K562 (cell line): Measurements from ENCODE around the gene CTSL.

ENCODE experiments used
- NCOA1 ChIP-seq: fragments of 450-650 bp; IDR thresholded peaks from 2 replicates; pipeline ENCODE4 v1.6.1; 2016; ENCODE audit warnings: low read depth
- ZZZ3 ChIP-seq: fragments of 450-650 bp; IDR thresholded peaks from 2 replicates; pipeline ENCODE4 v1.6.1; 2016; ENCODE audit warnings: antibody characterized with exemption, mild to moderate bottlenecking, moderate library complexity
- TF ChIP-seq, protein P1 (sequence below): sonication (generic); formaldehyde crosslinking; IDR thresholded peaks from 2 replicates; pipeline ENCODE4 v1.8.1; 2023; ENCODE audit warnings: missing genetic modification reagents, mild to moderate bottlenecking, borderline replicate concordance
- TF ChIP-seq, protein P2 (sequence below): fragments of 250-450 bp; sonication (Bioruptor Pico); IDR thresholded peaks from 2 replicates; pipeline ENCODE4 v1.5.0; 2020; ENCODE audit warnings: mild to moderate bottlenecking, borderline replicate concordance
- TF ChIP-seq, protein P3 (sequence below): sonication (generic); formaldehyde crosslinking; IDR thresholded peaks from 2 replicates; pipeline ENCODE4 v1.8.0; 2022; ENCODE audit warnings: missing genetic modification reagents, mild to moderate bottlenecking, borderline replicate concordance

DNA sequence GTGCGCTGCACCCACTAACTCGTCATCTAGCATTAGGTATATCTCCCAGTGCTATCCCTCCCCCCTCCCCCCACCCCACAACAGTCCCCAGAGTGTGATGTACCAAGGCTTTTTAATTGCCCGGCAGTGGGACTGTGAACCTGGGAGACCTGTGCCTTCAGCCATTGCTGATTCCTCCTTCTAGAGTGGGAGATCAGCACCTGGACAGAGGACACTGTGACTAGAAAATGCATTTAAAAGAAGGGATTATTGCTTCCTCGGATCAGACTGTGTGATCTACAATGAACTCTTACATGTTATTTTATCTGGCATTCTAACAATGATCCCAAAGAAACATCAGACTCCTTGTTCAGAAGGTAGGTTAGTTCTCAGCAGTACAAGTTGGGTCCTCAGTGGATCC, 25.9 kb downstream of the CTSL start:
- TF ChIP-seq, protein P1, sequence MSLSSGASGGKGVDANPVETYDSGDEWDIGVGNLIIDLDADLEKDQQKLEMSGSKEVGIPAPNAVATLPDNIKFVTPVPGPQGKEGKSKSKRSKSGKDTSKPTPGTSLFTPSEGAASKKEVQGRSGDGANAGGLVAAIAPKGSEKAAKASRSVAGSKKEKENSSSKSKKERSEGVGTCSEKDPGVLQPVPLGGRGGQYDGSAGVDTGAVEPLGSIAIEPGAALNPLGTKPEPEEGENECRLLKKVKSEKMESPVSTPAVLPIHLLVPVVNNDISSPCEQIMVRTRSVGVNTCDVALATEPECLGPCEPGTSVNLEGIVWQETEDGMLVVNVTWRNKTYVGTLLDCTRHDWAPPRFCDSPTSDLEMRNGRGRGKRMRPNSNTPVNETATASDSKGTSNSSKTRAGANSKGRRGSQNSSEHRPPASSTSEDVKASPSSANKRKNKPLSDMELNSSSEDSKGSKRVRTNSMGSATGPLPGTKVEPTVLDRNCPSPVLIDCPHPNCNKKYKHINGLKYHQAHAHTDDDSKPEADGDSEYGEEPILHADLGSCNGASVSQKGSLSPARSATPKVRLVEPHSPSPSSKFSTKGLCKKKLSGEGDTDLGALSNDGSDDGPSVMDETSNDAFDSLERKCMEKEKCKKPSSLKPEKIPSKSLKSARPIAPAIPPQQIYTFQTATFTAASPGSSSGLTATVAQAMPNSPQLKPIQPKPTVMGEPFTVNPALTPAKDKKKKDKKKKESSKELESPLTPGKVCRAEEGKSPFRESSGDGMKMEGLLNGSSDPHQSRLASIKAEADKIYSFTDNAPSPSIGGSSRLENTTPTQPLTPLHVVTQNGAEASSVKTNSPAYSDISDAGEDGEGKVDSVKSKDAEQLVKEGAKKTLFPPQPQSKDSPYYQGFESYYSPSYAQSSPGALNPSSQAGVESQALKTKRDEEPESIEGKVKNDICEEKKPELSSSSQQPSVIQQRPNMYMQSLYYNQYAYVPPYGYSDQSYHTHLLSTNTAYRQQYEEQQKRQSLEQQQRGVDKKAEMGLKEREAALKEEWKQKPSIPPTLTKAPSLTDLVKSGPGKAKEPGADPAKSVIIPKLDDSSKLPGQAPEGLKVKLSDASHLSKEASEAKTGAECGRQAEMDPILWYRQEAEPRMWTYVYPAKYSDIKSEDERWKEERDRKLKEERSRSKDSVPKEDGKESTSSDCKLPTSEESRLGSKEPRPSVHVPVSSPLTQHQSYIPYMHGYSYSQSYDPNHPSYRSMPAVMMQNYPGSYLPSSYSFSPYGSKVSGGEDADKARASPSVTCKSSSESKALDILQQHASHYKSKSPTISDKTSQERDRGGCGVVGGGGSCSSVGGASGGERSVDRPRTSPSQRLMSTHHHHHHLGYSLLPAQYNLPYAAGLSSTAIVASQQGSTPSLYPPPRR (CRISPR knock-in tag) = no peak
- no peak for TF ChIP-seq ZZZ3
- TF ChIP-seq, protein P2, sequence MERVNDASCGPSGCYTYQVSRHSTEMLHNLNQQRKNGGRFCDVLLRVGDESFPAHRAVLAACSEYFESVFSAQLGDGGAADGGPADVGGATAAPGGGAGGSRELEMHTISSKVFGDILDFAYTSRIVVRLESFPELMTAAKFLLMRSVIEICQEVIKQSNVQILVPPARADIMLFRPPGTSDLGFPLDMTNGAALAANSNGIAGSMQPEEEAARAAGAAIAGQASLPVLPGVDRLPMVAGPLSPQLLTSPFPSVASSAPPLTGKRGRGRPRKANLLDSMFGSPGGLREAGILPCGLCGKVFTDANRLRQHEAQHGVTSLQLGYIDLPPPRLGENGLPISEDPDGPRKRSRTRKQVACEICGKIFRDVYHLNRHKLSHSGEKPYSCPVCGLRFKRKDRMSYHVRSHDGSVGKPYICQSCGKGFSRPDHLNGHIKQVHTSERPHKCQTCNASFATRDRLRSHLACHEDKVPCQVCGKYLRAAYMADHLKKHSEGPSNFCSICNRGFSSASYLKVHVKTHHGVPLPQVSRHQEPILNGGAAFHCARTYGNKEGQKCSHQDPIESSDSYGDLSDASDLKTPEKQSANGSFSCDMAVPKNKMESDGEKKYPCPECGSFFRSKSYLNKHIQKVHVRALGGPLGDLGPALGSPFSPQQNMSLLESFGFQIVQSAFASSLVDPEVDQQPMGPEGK = no peak
- TF ChIP-seq, protein P3, sequence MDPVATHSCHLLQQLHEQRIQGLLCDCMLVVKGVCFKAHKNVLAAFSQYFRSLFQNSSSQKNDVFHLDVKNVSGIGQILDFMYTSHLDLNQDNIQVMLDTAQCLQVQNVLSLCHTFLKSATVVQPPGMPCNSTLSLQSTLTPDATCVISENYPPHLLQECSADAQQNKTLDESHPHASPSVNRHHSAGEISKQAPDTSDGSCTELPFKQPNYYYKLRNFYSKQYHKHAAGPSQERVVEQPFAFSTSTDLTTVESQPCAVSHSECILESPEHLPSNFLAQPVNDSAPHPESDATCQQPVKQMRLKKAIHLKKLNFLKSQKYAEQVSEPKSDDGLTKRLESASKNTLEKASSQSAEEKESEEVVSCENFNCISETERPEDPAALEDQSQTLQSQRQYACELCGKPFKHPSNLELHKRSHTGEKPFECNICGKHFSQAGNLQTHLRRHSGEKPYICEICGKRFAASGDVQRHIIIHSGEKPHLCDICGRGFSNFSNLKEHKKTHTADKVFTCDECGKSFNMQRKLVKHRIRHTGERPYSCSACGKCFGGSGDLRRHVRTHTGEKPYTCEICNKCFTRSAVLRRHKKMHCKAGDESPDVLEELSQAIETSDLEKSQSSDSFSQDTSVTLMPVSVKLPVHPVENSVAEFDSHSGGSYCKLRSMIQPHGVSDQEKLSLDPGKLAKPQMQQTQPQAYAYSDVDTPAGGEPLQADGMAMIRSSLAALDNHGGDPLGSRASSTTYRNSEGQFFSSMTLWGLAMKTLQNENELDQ (CRISPR knock-in tag) = no peak
- TF ChIP-seq NCOA1 = no peak
